Smooth muscle cell (in vitro differentiated cells): ENCODE results near the gene LGALS7. TPM values are rescaled to one million over a fixed set of nuclear protein-coding genes. Genes with fewer than 3 reads are reported as not detected.
"Not testable (repeated sequence)": the region's sequence is repeated elsewhere in the genome, so short reads cannot be mapped to it uniquely, and the experiment has no call there.

ENCODE experiments used
- DNase-seq: peaks from one replicate; lab custom pipeline; 2025; ENCODE audit not compliant: unreplicated experiment; lab: John Stamatoyannopoulos, UW
- H2AFZ ChIP-seq: fragments of 200-600 bp; sonication (generic); 2 replicates; pipeline ENCODE4 v1.6.0; 2016; ENCODE audit warnings: antibody characterized with exemption, low read depth, mild to moderate bottlenecking
- H3F3A ChIP-seq: fragments of 200-600 bp; sonication (generic); 2 replicates; pipeline ENCODE4 v1.6.0; 2017; ENCODE audit warnings: antibody characterized with exemption, low read depth
- H3K27ac ChIP-seq: fragments of 200-600 bp; sonication (generic); 2 replicates; pipeline ENCODE4 v1.5.1; 2016; ENCODE audit warnings: low read depth, mild to moderate bottlenecking
- H3K27me3 ChIP-seq: fragments of 200-600 bp; sonication (generic); 2 replicates; pipeline ENCODE4 v1.6.1; 2016; ENCODE audit warnings: low read depth, mild to moderate bottlenecking
- H3K36me3 ChIP-seq: fragments of 200-600 bp; sonication (generic); 2 replicates; pipeline ENCODE4 v1.5.1; 2016; ENCODE audit warnings: low read depth
- H3K4me1 ChIP-seq: fragments of 200-600 bp; sonication (generic); 2 replicates; pipeline ENCODE4 v1.5.1; 2016; ENCODE audit warnings: low read depth
- H3K4me2 ChIP-seq: fragments of 200-600 bp; sonication (generic); 2 replicates; pipeline ENCODE4 v1.6.0; 2016; ENCODE audit warnings: mild to moderate bottlenecking
- H3K4me3 ChIP-seq: fragments of 200-600 bp; sonication (generic); 2 replicates; pipeline ENCODE4 v1.5.1; 2016; ENCODE audit warnings: mild to moderate bottlenecking
- H3K79me2 ChIP-seq: fragments of 200-600 bp; sonication (generic); 2 replicates; pipeline ENCODE4 v1.6.0; 2016; ENCODE audit warnings: low read depth, mild to moderate bottlenecking
- H3K9ac ChIP-seq: fragments of 200-600 bp; sonication (generic); 2 replicates; pipeline ENCODE4 v1.6.0; 2016; ENCODE audit warnings: low read depth
- H3K9me3 ChIP-seq: fragments of 200-600 bp; sonication (generic); replicated peaks from 2 replicates; pipeline ENCODE4 v1.5.1; 2016; ENCODE audit warnings: low read depth
- H4K20me1 ChIP-seq: fragments of 200-600 bp; sonication (generic); 2 replicates; pipeline ENCODE4 v1.6.0; 2016; ENCODE audit warnings: low read depth
- CTCF ChIP-seq: fragments of 200-600 bp; sonication (generic); IDR thresholded peaks from 2 replicates; pipeline ENCODE4 v1.5.1; 2017; ENCODE audit warnings: borderline replicate concordance, mild to moderate bottlenecking, antibody characterized with exemption; ENCODE audit not compliant: insufficient read depth, poor library complexity, severe bottlenecking
- WGBS: methylation state at CpG from one replicate; pipeline ENCODE4 v1.1.7; 2016; ENCODE audit warnings: low lambda C conversion rate; 5-methylcytosine and 5-hydroxymethylcytosine counted together
- polyA plus RNA-seq: library from polyadenylated mRNA; unstranded; fragments of >200 nt; fragmentation: Nextera tagmentation; extraction: Ambion mirVana; gene quantifications from 2 replicates; pipeline ENCODE4 v1.2.1, GENCODE V29; 2016
- total RNA-seq: library from RNA; depleted of rRNA; stranded (reverse); fragments of >200 nt; gene quantifications from 2 replicates; pipeline ENCODE4 v1.2.3, GENCODE V29; 2014

The LGALS7 gene
- total RNA-seq (not detected in 2 replicates), polyA plus RNA-seq (3.4 TPM in 1 of 2 replicates, not detected in the other)

- Histone ChIP-seq H3K27ac (no peak within 1 kb of the TSS), H2AFZ (no peak within 1 kb of the TSS), H3F3A (no peaks in the 10 kb centered on the region), H3K36me3 (no peaks in the 10 kb centered on the region), H3K9me3 (no peaks in the 10 kb centered on the region), H3K4me2 (no peak within 1 kb of the TSS), H3K4me3 (no peak within 1 kb of the TSS), H3K79me2 (no peaks in the 10 kb centered on the region), H4K20me1 (no peaks in the 10 kb centered on the region), H3K27me3 (no peaks in the 10 kb centered on the region), H3K4me1 (no peaks in the 10 kb centered on the region), H3K9ac (no peak within 1 kb of the TSS)
- WGBS: 87% methylated on average over 6 of the region's 14 CpGs
- no peak for TF ChIP-seq CTCF
- DNase-seq: no peak
These were observed at the start of gene LGALS7 for GRCh38 chr19:38773469-38774177. Gene LGALS7 (minus strand): TSS chr19:38773517. CDS start chr19:38773492, 25 bp downstream.

GRCh38 chr19:38821230-38821825 lies 48.0 kb upstream of the LGALS7 start:
- H3K4me1 ChIP-seq, H3K27ac ChIP-seq, H3K4me2 ChIP-seq, H3K27me3 ChIP-seq, H3K79me2 ChIP-seq, H2AFZ ChIP-seq, DNase-seq, H3F3A ChIP-seq, H3K9ac ChIP-seq, H3K9me3 ChIP-seq, H4K20me1 ChIP-seq, H3K36me3 ChIP-seq, H3K4me3 ChIP-seq: not testable (repeated sequence)
- 97% methylated on average over 24 of the region's 29 CpGs for WGBS

GRCh38 chr19:38819231-38819920 lies 46.1 kb upstream of the LGALS7 start:
- Histone ChIP-seq H3K36me3 (no peaks in the 10 kb centered on the region), H3K9me3 (no peaks in the 10 kb centered on the region), H3K4me2 (no peak overlapping the region), H3K27ac (no peak overlapping the region), H2AFZ (no peak overlapping the region), H3K27me3 (no peaks in the 10 kb centered on the region), H3K79me2 (no peaks in the 10 kb centered on the region), H3F3A (no peaks in the 10 kb centered on the region), H3K9ac (no peak overlapping the region), H3K4me1 (no peaks in the 10 kb centered on the region), H4K20me1 (no peaks in the 10 kb centered on the region), H3K4me3 (no peak overlapping the region)
- TF ChIP-seq CTCF: no peak
- WGBS: 82% methylated on average over 13 of the region's 13 CpGs
- no peak for DNase-seq

- H3K9ac ChIP-seq: no peak overlapping the region
- H3K79me2 ChIP-seq: no peaks in the 10 kb centered on the region
- no peaks in the 10 kb centered on the region for H3K4me1 ChIP-seq
- no peaks in the 10 kb centered on the region for H3K36me3 ChIP-seq
- H3F3A ChIP-seq: no peaks in the 10 kb centered on the region
- no peak overlapping the region for H2AFZ ChIP-seq
- no peak for TF ChIP-seq CTCF
- H3K9me3 ChIP-seq: no peaks in the 10 kb centered on the region
- no peak overlapping the region for H3K27ac ChIP-seq
- WGBS: 96% methylated on average over 15 of the region's 15 CpGs
- DNase-seq: no peak
- H4K20me1 ChIP-seq: no peaks in the 10 kb centered on the region
- H3K27me3 ChIP-seq: no peaks in the 10 kb centered on the region
- H3K4me3 ChIP-seq: no peak overlapping the region
- H3K4me2 ChIP-seq: no peak overlapping the region
These were observed 43.8 kb upstream of the LGALS7 start for GRCh38 chr19:38817081-38817480.
